Stimulated activated CD8-positive, alpha-beta memory T cell treated with anti-CD3 and anti-CD28 coated beads, Interleukin-12 subunit alpha, Interleukin-12 subunit beta, amount 100 ng/mL, for 4 hours (primary cell): ENCODE results near the gene MAEL.

Experiments used
- DNase-seq: peaks from one replicate; pipeline ENCODE4 v3.0.0-alpha.2; 2020; ENCODE audit warnings: low read depth

Gene MAEL

DNA sequence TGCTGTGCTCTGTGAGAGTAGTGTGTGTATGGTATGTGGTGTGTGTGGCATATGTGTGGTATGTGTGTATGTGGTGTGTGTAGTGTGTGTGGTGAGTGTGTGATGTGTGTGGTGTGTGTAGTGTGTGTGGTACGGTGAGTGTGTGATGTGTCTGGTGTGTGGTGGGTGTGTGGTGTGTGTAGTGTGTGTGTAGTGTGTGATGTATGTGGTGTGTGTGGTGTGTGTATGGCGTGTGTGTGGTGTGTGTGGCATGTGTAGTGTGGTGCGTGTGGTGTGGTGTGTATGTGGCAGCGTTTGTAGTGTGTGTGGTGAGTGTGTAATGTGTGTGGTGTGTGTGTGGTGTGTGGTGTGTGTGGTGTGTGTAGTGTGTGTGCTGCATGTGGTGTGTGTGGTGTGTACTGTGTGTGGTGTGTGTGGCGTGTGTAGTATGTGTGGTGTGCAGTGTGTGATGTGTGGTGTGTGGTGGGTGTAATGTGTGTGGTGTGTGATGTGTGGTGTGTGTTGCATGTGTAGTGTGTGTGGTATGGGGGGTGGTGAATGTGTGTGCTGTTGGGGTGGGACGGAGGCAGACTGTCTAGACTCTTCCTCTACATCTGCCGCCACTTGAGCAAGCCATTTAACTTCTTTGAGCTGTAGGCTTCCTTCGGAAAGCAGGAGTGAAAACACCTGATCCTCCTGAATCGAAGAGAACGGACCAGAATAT lies 67.6 kb downstream of the MAEL start:
- DNase-seq = no peak

DNA sequence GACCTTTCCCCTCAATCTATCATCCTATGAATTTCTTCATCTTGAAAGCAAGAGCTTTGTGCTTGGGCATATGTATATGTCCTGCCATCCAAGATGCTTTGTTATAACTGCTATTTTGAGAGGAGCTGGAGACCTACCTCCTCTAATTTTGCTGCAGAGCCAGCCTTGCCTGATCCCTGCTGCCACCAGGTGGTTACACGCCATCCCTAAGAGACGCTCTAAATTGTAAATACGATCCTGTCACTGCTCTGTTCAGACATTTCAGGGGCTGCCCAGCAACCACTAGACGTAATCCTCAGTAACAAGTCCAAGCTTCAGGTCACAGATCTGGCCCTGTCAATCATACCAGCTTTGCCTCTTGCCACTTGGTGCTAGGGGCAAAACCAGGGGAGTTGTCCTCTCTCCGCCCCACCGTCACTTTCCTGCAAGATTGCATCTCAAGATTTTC lies 68.2 kb downstream of the MAEL start:
- DNase-seq = no peak

DNA sequence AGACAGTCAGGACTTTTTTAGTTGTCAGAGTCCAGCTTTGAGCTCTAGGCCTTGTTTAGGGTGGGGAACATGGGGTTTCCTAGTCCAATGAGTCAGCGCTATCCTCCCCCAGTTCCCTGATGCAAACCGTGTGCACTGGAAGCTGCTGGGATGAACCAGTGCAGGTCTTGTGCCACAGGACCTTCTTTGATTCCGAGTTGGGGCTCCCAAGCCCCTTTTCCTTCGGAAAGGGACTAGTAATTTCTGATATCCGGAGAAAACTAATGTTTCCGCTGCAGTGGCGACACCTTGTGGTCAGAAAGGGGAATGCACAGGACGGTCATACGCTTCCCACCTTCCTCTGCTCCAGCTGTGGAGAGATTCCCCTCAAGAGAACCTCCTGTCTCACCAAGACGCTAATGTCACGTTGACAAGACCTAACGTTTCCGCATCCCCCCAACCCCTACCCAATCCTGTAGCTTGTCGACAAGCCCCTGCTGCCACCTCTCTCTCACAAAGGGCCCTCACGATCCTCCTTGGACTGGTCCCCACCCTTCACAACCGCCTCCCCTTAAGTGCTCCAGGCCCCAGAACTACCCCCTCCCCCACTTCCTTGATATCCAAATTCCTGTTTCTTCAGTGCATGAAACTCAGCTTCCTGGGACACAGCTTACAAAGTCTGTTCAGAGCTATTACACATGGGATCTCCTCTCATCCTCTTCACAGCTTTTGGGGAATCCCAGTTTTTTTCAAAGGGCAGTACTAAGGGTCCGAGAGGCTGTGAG lies 70.1 kb downstream of the MAEL start:
- peak; percentile 42 for DNase-seq

DNA sequence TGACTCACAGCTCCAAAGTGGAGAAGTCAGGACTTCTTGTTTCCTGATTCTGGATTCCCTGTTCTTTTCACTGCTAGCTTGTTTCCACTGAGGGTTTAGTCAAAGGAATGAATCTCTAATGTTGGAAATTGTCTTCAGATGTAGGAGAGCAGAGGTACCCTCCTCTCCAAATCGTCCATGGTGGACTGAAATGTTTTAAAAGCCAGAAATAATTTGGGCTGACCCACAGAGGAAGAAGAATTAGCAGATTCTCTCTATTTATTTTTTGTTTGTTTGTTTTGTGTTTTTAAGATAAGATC lies 70.7 kb downstream of the MAEL start:
- DNase-seq = no peak

DNA sequence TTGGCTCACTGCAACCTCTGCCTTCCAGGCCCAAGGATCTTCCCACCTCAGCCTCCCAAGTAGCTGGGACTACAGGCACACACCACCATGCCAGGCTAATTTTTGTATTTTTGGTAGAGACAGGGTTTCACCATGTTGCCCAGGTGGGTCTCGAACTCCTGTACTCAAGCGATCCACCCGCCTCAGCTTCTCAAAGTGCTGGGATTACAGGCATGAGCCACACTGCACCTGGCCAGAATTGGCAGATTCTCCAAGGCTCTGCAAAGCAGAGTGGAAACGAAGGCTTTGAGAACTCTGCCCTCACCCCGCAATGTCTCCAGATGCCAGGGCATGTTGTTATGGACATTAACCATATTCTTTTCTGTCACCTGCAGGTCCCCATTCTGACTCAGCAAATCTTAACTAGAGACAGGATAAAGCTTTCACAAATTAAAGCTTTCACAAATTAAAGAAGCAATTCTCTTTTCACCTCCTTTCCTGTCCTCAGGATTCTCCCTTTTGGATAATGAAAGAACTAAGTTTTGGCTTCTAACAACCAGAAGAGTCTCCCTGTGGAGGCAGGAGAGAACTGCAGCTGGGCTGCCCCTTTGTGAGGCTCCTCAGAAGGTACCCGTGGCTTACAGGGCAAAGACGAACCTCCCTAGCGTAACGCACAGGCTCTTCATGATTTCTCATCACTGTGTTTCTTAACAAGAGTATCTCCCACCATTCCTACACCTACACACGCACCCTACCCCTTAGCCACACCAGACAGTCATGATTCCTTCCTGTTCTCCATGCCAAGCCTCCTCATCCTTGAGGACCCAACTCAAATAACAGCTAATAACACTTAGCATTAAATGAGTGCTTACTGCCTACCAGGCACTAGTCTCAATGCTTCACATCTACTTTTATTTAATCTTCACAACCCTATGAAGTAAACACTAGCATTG lies 71.3 kb downstream of the MAEL start:
- no peak for DNase-seq

DNA sequence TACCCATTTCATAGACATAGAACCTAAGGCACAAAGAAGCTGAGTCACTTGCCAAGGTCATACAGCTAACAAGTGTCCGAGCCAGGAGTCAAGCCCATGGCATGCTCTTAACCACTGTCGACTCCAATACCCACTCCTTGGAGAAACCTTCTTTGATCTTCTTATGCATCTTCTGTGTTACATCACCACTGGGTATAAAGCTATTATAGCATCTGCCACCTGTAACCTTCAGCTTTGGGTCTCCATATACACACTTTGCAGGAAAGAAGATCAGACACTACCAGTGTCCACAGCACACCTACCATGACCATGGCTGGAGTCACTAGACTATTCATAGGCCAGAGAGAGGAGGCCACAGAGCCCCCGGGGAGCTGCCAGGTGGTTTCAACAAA lies 72.0 kb downstream of the MAEL start:
- no peak for DNase-seq

DNA sequence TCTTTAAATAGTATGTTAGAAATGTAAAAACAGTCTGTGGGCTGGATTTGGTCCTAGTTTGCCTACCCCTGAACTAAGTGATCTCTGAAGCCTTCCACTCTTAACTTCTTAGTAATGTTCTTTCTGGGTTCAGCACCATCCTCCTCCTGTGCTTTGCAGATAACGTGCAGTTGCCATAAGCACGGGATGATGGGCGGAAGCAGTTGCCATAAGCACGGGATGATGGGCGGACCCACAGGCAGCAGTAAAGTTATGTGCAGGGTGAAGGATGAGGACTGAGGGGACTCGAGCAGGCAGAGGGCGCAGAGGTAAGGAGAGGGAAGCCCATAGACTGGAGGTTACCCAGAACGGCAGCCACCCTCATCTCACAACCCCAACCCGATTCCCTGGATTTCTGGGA lies 75.5 kb downstream of the MAEL start:
- no peak for DNase-seq

DNA sequence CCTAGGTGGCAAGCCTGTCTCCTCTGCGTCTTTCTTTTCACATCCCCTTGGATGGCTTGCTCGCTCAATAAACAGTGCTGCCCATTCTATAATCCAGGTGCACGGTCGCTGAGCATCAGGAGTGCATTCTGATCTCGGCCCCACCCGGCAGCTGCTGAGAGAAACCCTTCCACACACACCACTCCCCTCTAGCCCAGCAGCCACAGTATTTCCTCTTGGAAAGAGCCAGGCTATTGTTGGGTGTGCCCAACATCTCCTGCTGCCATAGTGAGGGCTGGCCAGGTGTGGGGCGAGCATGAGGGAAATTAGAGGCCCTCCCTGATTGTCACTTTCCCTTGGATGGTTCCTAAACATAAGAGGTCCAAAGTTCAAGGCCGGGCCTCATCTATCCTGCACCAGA lies 76.4 kb downstream of the MAEL start:
- no peak for DNase-seq

DNA sequence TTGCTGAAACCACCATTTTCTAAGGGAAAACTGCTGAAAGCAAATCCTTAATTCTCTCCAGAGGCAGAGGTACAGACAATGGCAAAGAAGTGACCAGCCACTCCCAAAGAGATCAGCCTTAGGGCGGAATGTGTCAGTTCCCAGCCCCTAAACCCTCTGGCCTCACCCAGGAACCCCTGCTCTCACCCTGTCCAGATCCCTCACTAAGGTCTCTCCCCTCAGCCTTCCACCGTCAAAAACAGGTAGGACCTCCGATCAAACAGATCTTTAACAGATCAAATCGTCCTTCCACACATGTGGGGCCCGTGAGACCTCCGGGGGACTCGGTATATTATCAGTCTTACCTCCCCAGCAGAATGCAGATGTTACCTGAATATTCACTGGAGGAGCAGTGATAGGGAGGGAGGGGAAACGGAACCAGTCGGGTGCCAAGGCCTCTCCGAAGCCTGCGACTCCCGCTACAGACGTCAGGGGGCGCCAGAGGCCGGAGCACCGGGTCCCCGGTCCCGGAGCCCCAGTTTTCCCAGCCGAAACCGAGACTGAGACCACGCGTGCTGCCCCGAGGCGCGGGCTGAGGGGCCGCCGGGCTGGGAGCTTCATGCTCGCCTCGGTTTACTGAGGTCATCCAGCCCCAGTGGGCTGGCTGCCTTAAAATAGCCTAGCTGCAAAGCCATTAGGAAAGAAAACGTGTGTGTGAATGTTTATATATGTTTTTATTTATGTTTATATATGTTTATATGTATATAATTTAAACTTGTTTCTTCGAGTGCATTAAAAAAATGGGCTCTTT lies 77.4 kb downstream of the MAEL start:
- peak; percentile 58 for DNase-seq

DNA sequence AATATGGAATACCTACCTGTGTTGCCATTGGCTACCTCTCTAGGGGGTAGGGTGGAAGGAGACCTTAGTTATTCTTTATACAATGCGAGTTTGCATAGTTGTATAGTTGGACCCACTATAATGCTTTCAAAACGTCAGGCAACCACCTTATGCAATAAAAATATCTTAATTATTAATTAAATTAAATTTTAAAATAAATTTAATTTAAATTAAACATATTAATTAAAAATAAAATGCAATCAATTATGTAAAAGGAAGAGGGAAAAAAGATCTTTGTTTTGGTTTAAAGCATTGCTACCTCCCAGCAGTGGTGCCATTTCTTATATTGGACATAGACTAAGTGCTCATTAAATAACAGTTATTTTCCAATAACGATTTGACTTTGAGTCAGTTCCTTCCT lies 78.8 kb downstream of the MAEL start:
- no peak for DNase-seq

DNA sequence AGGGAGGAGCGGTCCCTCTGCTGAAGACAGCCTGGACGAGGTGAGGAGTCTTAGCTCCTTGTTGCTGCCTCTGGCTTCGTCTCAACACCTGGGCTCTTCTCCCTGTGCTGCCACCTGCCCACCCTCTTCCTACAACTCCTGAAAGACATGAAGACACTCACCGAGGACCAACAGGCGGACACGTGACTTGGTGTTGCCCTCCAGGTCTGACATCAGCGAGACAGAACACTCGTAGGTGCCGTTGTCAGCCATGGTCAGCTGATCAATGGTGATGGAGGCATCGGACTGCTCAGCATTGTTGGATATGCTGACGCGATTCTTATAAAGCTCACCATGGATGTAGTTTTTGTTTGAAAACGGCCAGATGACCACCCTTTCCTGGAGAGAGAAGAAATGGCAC lies 79.7 kb downstream of the MAEL start:
- DNase-seq = no peak

DNA sequence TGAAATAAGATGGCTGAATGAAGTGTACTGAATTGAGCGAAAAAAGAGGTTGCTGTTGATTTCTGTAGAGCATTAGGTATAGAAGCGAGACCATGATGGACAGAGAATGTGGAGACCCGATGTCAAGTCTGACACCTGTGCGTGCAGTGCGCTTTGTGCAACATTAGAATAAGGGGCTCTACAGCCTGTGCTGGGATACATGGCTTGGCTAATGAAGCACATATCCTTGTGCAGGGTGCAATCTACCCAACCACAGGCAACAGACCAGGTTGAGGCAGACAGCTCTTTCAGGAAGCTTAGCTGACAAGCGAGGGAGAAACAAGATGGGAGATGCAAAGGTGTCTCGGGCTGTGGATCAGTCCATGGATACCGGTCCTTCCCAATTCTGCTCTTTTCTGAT lies 82.2 kb downstream of the MAEL start:
- no peak for DNase-seq
